ENCODE data around the gene TNFRSF17. TPM values are rescaled to one million over a fixed set of nuclear protein-coding genes. Genes with fewer than 3 reads are reported as not detected.
A peak's percentile ranks its signal among the peaks of the same experiment; 100 is the strongest.

Gene TNFRSF17
- total and polyA plus RNA-seq, 9 of the 15 experiments (the other 6 are each of a cell fraction or from before 2014, with no cell fraction given), result not detected

DNA sequence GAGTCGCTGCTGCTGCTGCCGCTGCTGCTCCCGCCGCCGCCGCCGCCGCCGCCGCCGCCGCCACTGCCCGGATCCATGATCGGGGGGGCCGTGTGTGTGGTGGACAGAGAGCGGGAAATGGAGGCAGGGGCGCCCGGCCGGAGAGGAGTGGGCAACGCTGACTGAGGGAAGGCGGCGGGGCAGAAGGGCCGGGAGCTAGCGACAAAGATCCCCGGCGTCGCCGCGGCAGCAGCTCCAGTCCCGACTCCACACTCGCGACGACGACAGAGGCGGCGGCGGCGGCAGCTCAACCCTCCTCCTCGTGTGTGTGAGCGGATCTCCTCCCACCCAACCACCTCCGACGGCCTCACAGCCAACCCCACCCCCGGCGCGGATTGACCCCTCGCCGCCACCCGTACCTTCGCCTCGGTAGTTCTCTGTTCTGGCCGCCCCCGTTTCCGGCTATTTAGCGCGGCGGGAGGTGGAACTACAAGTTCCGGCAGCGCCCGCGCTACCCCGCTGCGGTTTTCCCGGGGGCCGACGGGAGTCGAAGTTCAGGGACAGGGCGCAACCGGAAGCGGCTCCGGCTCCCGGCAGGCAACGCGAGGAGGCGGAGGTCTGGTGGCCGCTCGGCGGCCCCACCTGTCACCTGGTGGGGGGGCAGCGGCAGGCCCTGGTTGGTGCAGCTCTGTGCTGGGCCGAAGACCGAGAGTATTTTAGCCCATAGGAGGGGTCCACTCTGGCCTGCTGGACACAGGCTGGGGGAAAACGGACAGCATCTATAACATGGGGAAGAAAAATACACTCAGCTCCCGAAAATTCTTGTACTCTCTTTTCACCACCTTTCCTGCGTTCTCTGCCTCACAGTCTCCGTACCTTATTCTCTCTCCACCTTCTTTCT, 49.1 kb upstream of the TNFRSF17 start, which contains the start of gene GSPT1 (continued):
- TF ChIP-seq SRSF1 (IDR thresholded peaks at IDR 0.05; ENCODE audit: low read depth, low read length), result no peak
- no peak for TF ChIP-seq E2F1 (CRISPR knock-in tag; IDR thresholded peaks at IDR 0.05)
- no peak for TF ChIP-seq PRPF4 (IDR thresholded peaks at IDR 0.05; ENCODE audit: insufficient read depth, low read depth, low read length, poor library complexity, severe bottlenecking)
- TF ChIP-seq CXXC5 (CRISPR knock-in tag; IDR thresholded peaks at IDR 0.05), result peak; percentile 97
- peak; percentile 87 for TF ChIP-seq KLF13 (tag; IDR thresholded peaks at IDR 0.05; ENCODE audit: borderline replicate concordance, low read depth)
- TF ChIP-seq CLOCK (CRISPR knock-in tag; IDR thresholded peaks at IDR 0.05; ENCODE audit: borderline replicate concordance), result 0 out of 2 replicates have a peak, but pooled peaks have one; percentile 20
- TF ChIP-seq SPI1 (IDR thresholded peaks at IDR 0.05; ENCODE audit: borderline replicate concordance, low read depth, low read length), result peak; percentile 6; the same call in 1 of the 2 replicates
- peak; percentile 83 for TF ChIP-seq MXI1 (IDR thresholded peaks at IDR 0.05; ENCODE audit: low read depth, low read length)
- no peak for TF ChIP-seq ATF1 (CRISPR knock-in tag; IDR thresholded peaks at IDR 0.05)
- TF ChIP-seq ATF1 (tag; IDR thresholded peaks at IDR 0.05), result peak; percentile 92
- TF ChIP-seq ZKSCAN8 (CRISPR knock-in tag; IDR thresholded peaks at IDR 0.05), result no peak
- TF ChIP-seq ZNF217 (CRISPR knock-in tag; IDR thresholded peaks at IDR 0.05), result no peak
- peak; percentile 94 for TF ChIP-seq SP1 (CRISPR knock-in tag; IDR thresholded peaks at IDR 0.05)

All from K562 (cell line).